K562 (cell line): ENCODE data around the gene LCE1D. TPM values are rescaled to one million over a fixed set of nuclear protein-coding genes. Genes with fewer than 3 reads are reported as not detected.

ENCODE experiments used
- ATAC-seq: fragments of 200-7000 bp; cut with Tn5 transposase; 3 replicates; pipeline ENCODE4 v1.9.1; 2020; ENCODE audit warnings: moderate library complexity
- BruUV-seq: library from RNA; stranded (reverse); fragments of 400-500 nt; replicated peaks from 2 replicates; lab custom pipeline; 2021; lab: Mats Ljungman, UMichigan
- CTCF ChIA-PET: fragments of 300-600 bp; formaldehyde crosslinking; extraction: SDS; loops from one replicate; lab custom pipeline; 2021; ENCODE audit warnings: low intra/inter-chr PET ratio; lab: Yijun Ruan, JAX
- POLR2A ChIA-PET: fragments of 300-600, 350-650 bp; sonication (Branson Sonifier 250); formaldehyde crosslinking; extraction: SDS; loops from one replicate; lab custom pipeline; 2021; ENCODE audit warnings: antibody characterized with exemption, inconsistent platforms; lab: Yijun Ruan, JAX
- DNase-seq, 4 experiments: peaks; one replicate each; pipeline versions ENCODE4 v3.0.0 to v3.0.0-alpha.2; 2011 to 2018; ENCODE audit warnings: low spot score in 3 of 4, mixed read lengths in 3 of 4; ENCODE audit errors: extremely low read depth in 1 of 4
- FAIRE-seq: peaks from 2 replicates; lab custom pipeline; 2011; peaks lifted over from hg19 to GRCh38; lab: Jason Lieb, UNC
- H2AFZ ChIP-seq: 2 replicates; pipeline ENCODE4 v1.6.0; 2011; ENCODE audit warnings: low read depth, low read length, control low read depth, inconsistent platforms
- H3K27ac ChIP-seq: fragments of 200-600 bp; 3 replicates; pipeline ENCODE4 v1.8.0; 2011; ENCODE audit warnings: low read depth, mild to moderate bottlenecking, control low read depth, inconsistent platforms, low read length, moderate library complexity, mixed read lengths; ENCODE audit errors: extremely low read depth
- H3K27me3 ChIP-seq, 2 experiments: fragments of 300-600 bp in 1 of 2; 2 replicates in 1 of 2; 3 replicates in 1 of 2; pipeline versions ENCODE4 v1.6.0 to v1.8.0; 2011; ENCODE audit warnings: inconsistent platforms in 2 of 2, low read length in 2 of 2, mild to moderate bottlenecking in 1 of 2, mixed read lengths in 1 of 2, moderate library complexity in 1 of 2; ENCODE audit not compliant: control insufficient read depth in 2 of 2, insufficient read depth in 2 of 2
- H3K36me3 ChIP-seq: fragments of 300-600 bp; 3 replicates; pipeline ENCODE4 v1.8.0; 2011; ENCODE audit warnings: mild to moderate bottlenecking, low read length, inconsistent platforms; ENCODE audit not compliant: control insufficient read depth, insufficient read depth
- H3K4me1 ChIP-seq, 2 experiments: fragments of 200-600 bp in 1 of 2; replicated peaks in 1 of 2; 2 replicates in 1 of 2; 3 replicates in 1 of 2; pipeline versions ENCODE4 v1.5.1 to v1.8.0; 2011; ENCODE audit warnings: inconsistent platforms in 2 of 2, low read length in 2 of 2, mild to moderate bottlenecking in 1 of 2, mixed read lengths in 1 of 2, moderate library complexity in 1 of 2; ENCODE audit not compliant: control insufficient read depth in 2 of 2, insufficient read depth in 2 of 2
- H3K4me2 ChIP-seq: 2 replicates; pipeline ENCODE4 v1.6.1; 2011; ENCODE audit warnings: low read length, control low read depth, inconsistent platforms, mixed read lengths; ENCODE audit not compliant: insufficient read depth
- H3K4me3 ChIP-seq: fragments of 200-600 bp; sonication (generic), shearing (Covaris generic); 2 replicates; pipeline ENCODE4 v1.5.1; 2016; ENCODE audit warnings: control low read depth, inconsistent platforms
- H3K79me2 ChIP-seq: fragments of 200-600 bp; 3 replicates; pipeline ENCODE4 v1.8.0; 2011; ENCODE audit warnings: low read length, inconsistent platforms; ENCODE audit not compliant: control insufficient read depth, insufficient read depth
- H3K9ac ChIP-seq, 2 experiments: 2 replicates each; pipeline versions ENCODE4 v1.6.0 to v1.6.1; 2011; ENCODE audit warnings: low read depth in 2 of 2, low read length in 2 of 2, control low read depth in 1 of 2, inconsistent platforms in 1 of 2, mild to moderate bottlenecking in 1 of 2, mixed read lengths in 1 of 2; ENCODE audit not compliant: insufficient read depth in 1 of 2
- H3K9me1 ChIP-seq: one replicate; pipeline ENCODE4 v1.6.0; 2011; ENCODE audit warnings: inconsistent platforms, mild to moderate bottlenecking, low read length, moderate library complexity; ENCODE audit not compliant: control insufficient read depth, insufficient read depth
- H3K9me3 ChIP-seq: replicated peaks from 2 replicates; pipeline ENCODE4 v1.5.1; 2011; ENCODE audit warnings: low read depth, low read length, inconsistent platforms; ENCODE audit not compliant: control insufficient read depth, insufficient read depth
- H4K20me1 ChIP-seq: replicated peaks from 2 replicates; pipeline ENCODE4 v1.6.1; 2011; ENCODE audit warnings: low read length, inconsistent platforms, mixed read lengths; ENCODE audit not compliant: control insufficient read depth, insufficient read depth
- ARID4B ChIP-seq: sonication (generic); formaldehyde crosslinking; IDR thresholded peaks from 2 replicates; pipeline ENCODE4 v1.8.0; 2022; ENCODE audit warnings: mild to moderate bottlenecking, missing genetic modification reagents
- CGGBP1 ChIP-seq: fragments of 250-450 bp; sonication (Bioruptor Pico); IDR thresholded peaks from 2 replicates; pipeline ENCODE4 v1.9.0; 2021; ENCODE audit warnings: mild to moderate bottlenecking
- EHMT2 ChIP-seq: fragments of 450-650 bp; IDR thresholded peaks from 2 replicates; pipeline ENCODE4 v1.6.1; 2018; ENCODE audit warnings: antibody characterized with exemption
- HDAC2 ChIP-seq: fragments of 450-650 bp; IDR thresholded peaks from 2 replicates; pipeline ENCODE4 v1.6.1; 2016; ENCODE audit warnings: mild to moderate bottlenecking
- ILK ChIP-seq: fragments of 450-650 bp; IDR thresholded peaks from 2 replicates; pipeline ENCODE4 v1.6.1; 2016; ENCODE audit warnings: missing genetic modification characterization, low read depth, mild to moderate bottlenecking, missing compliant biosample characterization, moderate library complexity, borderline replicate concordance
- KLF6 ChIP-seq: fragments of 250-450 bp; sonication (Bioruptor Pico); IDR thresholded peaks from 2 replicates; pipeline ENCODE4 v1.4.0; 2020; ENCODE audit warnings: mild to moderate bottlenecking, moderate library complexity, borderline replicate concordance
- MCM3 ChIP-seq: fragments of 450-650 bp; IDR thresholded peaks from 2 replicates; pipeline ENCODE4 v1.6.1; 2016
- MITF ChIP-seq: IDR thresholded peaks from 2 replicates; pipeline ENCODE4 v1.6.1; 2014; ENCODE audit warnings: antibody characterized with exemption
- POLR2A ChIP-seq: fragments of 450-650 bp; conservative IDR thresholded peaks from 2 replicates; pipeline ENCODE4 v1.6.1; 2016
- WHSC1 ChIP-seq: IDR thresholded peaks from one replicate; pipeline ENCODE4 v1.6.1; 2012; ENCODE audit warnings: low read length, control low read depth, inconsistent platforms
- ZBTB34 ChIP-seq: fragments of 250-450 bp; sonication (Bioruptor Pico); IDR thresholded peaks from 2 replicates; pipeline ENCODE4 v1.8.0; 2021; ENCODE audit warnings: mild to moderate bottlenecking, moderate library complexity
- ZNF24 ChIP-seq: fragments of 450-650 bp; IDR thresholded peaks from 2 replicates; pipeline ENCODE4 v1.6.1; 2016
- WGBS: fragments of 100-300 bp; shearing (Covaris generic); methylation state at CpG from one replicate; pipeline ENCODE4 v1.1.6; 2016; ENCODE audit warnings: low coverage, mixed read lengths; ENCODE audit not compliant: insufficient coverage; ENCODE audit errors: missing lambda C conversion rate; 5-methylcytosine and 5-hydroxymethylcytosine counted together
- in situ Hi-C: fragments of 300-500 bp; cut with MboI; formaldehyde crosslinking; loops from 4 replicates; pipeline ENCODE4 v1.15.0; 2018; ENCODE audit warnings: inconsistent platforms, mixed read lengths
- intact Hi-C: fragments of 100-400 bp; cut with micrococcal nuclease; formaldehyde crosslinking; loops from 2 replicates; pipeline ENCODE4 v1.14.2; 2022
- polyA plus RNA-seq, 8 experiments: library from polyadenylated mRNA; depleted of rRNA in 4 of 8; stranded (reverse) in 5 of 8; unstranded in 3 of 8; fragments of >200 nt; fragmentation: Nextera tagmentation in 2 of 8; fragmentation: Illumina TruSeq in 1 of 8; extraction: Ambion mirVana in 2 of 8; extraction: Trizol in 1 of 8; gene quantifications; 2 replicates each; pipeline versions ENCODE4 v1.2.1 to v1.2.3, GENCODE V29; 2011 to 2014; ENCODE audit warnings: inconsistent platforms in 1 of 8, missing spikeins in 1 of 8
- total RNA-seq, 7 experiments: library from RNA; depleted of rRNA in 6 of 7; stranded (reverse); fragments of >200 nt in 6 of 7; fragmentation: Illumina TruSeq in 2 of 7; extraction: Trizol in 2 of 7; gene quantifications; 2 replicates each; pipeline versions ENCODE4 v1.2.1 to v1.2.3, GENCODE V29; 2011 to 2021; ENCODE audit warnings: low replicate concordance in 1 of 7

LCE1D gene
- total and polyA plus RNA-seq, 9 of the 15 experiments (the other 6 are each of a cell fraction or from before 2014, with no cell fraction given) = not detected

GRCh38 chr1:152811671-152812070 lies 15.2 kb downstream of the LCE1D start, which contains the start of gene LCE1B:
TSS of gene LCE1B (plus strand) at chr1:152811971. CDS start at chr1:152812447, 476 bp downstream.
- no peak for FAIRE-seq
- Histone ChIP-seq H3K36me3 (no peaks in the 10 kb centered on the region), H3K4me3 (no peak within 1 kb of the TSS), H3K4me2 (no peak within 1 kb of the TSS), H3K9me1 (no peaks in the 10 kb centered on the region), H4K20me1 (no peaks in the 10 kb centered on the region), H3K9ac (no peak within 1 kb of the TSS), H2AFZ (no peak within 1 kb of the TSS), H3K27ac (no peak within 1 kb of the TSS), H3K4me1 (no peaks in the 10 kb centered on the region), H3K79me2 (no peaks in the 10 kb centered on the region), H3K9me3 (no peaks in the 10 kb centered on the region), H3K27me3 (no peaks in the 10 kb centered on the region)
- 0% methylated on average over 2 of the region's 2 CpGs for WGBS
- CTCF ChIA-PET = no interaction called here
- no peak for TF ChIP-seq EHMT2
- no peak for TF ChIP-seq ZBTB34 (CRISPR knock-in tag)
- no peak for TF ChIP-seq MCM3
- TF ChIP-seq POLR2A = no peak
- TF ChIP-seq ARID4B (CRISPR knock-in tag) = no peak
- no peak for TF ChIP-seq HDAC2
- TF ChIP-seq MITF = no peak
- TF ChIP-seq KLF6 (CRISPR knock-in tag) = no peak
- no peak for TF ChIP-seq ILK (tag)
- TF ChIP-seq WHSC1 = no peak
- no peak for TF ChIP-seq CGGBP1
- TF ChIP-seq ZNF24 = no peak
- POLR2A ChIA-PET = no interaction called here
- in situ Hi-C loops = no loop called here
- no peak for ATAC-seq
- BruUV-seq = no TSS peak
- intact Hi-C loops = no loop called here
- DNase-seq = no peak
